Coronary artery (tissue), 2 donors: ENCODE results near the gene SLC9B1.
"Not testable (repeated sequence)": the region's sequence is repeated elsewhere in the genome, so short reads cannot be mapped to it uniquely, and the experiment has no call there.

Experiments used
- DNase-seq: peaks from one replicate; pipeline ENCODE4 v3.0.0-alpha.2; 2017; ENCODE audit warnings: low spot score
- H3K27ac ChIP-seq, 2 donors: fragments of 200-600 bp; sonication (generic); one replicate each; pipeline ENCODE4 v1.5.1; 2016 to 2019
- H3K4me3 ChIP-seq: fragments of 200-600 bp; sonication (generic); 2 replicates; pipeline ENCODE4 v1.5.1; 2016; ENCODE audit warnings: mild to moderate bottlenecking, moderate library complexity
- CTCF ChIP-seq: fragments of 200-600 bp; sonication (generic); IDR thresholded peaks from one replicate; pipeline ENCODE4 v1.5.1; 2019; ENCODE audit warnings: antibody characterized with exemption

Gene SLC9B1

GRCh38 chr4:102981005-102981404 lies 38.5 kb downstream of the SLC9B1 start:
- Histone ChIP-seq H3K4me3 (no peak overlapping the region), H3K27ac (no peak overlapping the region)
- DNase-seq: no peak
- no peak for TF ChIP-seq CTCF

- not testable (repeated sequence) for H3K27ac ChIP-seq, DNase-seq, H3K4me3 ChIP-seq
Observed at GRCh38 chr4:102961813-102962212, 57.7 kb downstream of the SLC9B1 start.

- Histone ChIP-seq H3K27ac (no peak overlapping the region), H3K4me3 (no peak overlapping the region)
- DNase-seq: no peak
- TF ChIP-seq CTCF: no peak
Observed at GRCh38 chr4:102959496-102959895, 60.0 kb downstream of the SLC9B1 start.

GRCh38 chr4:102945066-102945465 lies 74.4 kb downstream of the SLC9B1 start:
- Histone ChIP-seq H3K4me3 (no peak overlapping the region), H3K27ac (no peak overlapping the region)
- no peak for TF ChIP-seq CTCF
- no peak for DNase-seq

- not testable (repeated sequence) for H3K27ac ChIP-seq, DNase-seq, H3K4me3 ChIP-seq
Observed at GRCh38 chr4:102938063-102938462, 81.4 kb downstream of the SLC9B1 start.

- no peak for DNase-seq
- Histone ChIP-seq H3K27ac (no peak overlapping the region), H3K4me3 (no peak overlapping the region)
- no peak for TF ChIP-seq CTCF
Observed at GRCh38 chr4:102935716-102936115, 83.8 kb downstream of the SLC9B1 start.

- H3K27ac ChIP-seq, H3K4me3 ChIP-seq, DNase-seq: not testable (repeated sequence)
Observed at GRCh38 chr4:102919697-102920096, 99.8 kb downstream of the SLC9B1 start.

- Histone ChIP-seq H3K27ac (no peak overlapping the region), H3K4me3 (no peak overlapping the region)
- DNase-seq: no peak
- no peak for TF ChIP-seq CTCF
Observed at GRCh38 chr4:102918859-102919258, 100.6 kb downstream of the SLC9B1 start.

- DNase-seq: no peak
- H3K4me3 ChIP-seq: no peak overlapping the region
- TF ChIP-seq CTCF: no peak
- no peak overlapping the region for H3K27ac ChIP-seq
Observed at GRCh38 chr4:102901804-102902203, 117.7 kb downstream of the SLC9B1 start.

GRCh38 chr4:102897610-102898009 lies 121.9 kb downstream of the SLC9B1 start:
- not testable (repeated sequence) for H3K4me3 ChIP-seq, H3K27ac ChIP-seq, DNase-seq

GRCh38 chr4:102896547-102896946 lies 123.0 kb downstream of the SLC9B1 start:
- DNase-seq, H3K27ac ChIP-seq, H3K4me3 ChIP-seq: not testable (repeated sequence)

- H3K27ac ChIP-seq, H3K4me3 ChIP-seq, DNase-seq: not testable (repeated sequence)
Observed at GRCh38 chr4:102889866-102890265, 129.6 kb downstream of the SLC9B1 start.

- not testable (repeated sequence) for H3K4me3 ChIP-seq, H3K27ac ChIP-seq, DNase-seq
Observed at GRCh38 chr4:102888570-102888969, 130.9 kb downstream of the SLC9B1 start.
